Measurements from ENCODE around the gene ADAMTS3. TPM values are rescaled to one million over a fixed set of nuclear protein-coding genes. Genes with fewer than 3 reads are reported as not detected.

ADAMTS3 gene
- total RNA-seq, 4 donors from 2014 or later, result 0.54 to 1.7 TPM; not detected in 2

DNA sequence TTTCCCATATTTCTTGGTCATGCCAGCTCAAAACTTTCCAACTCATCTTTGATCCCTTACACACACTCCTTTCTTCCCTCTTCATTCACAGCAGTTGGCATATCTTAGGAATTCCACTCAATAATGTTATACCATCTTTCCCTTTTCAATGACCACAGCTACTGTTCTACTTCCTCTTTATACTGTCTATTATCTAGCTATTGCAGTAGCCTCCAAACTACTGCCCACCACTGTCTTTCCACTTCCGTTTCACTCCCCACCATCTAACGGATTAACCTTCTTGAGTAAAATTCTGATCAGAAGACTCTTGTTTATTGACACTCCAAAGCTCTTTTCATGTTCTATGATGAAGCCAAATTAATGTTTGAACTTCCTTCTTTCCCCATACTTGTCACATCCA lies 55.8 kb downstream of the ADAMTS3 start:
- Histone ChIP-seq H3K36me3 (no peaks in the 10 kb centered on the region), H3K4me1 (no peaks in the 10 kb centered on the region), H3K4me3 (no peak overlapping the region), H3K27me3 (no peaks in the 10 kb centered on the region), H3K27ac (no peak overlapping the region), H3K9me3 (no peaks in the 10 kb centered on the region)
- no peak for DNase-seq
- no peak for TF ChIP-seq POLR2A (IDR thresholded peaks at IDR 0.05)
- TF ChIP-seq, protein P1, sequence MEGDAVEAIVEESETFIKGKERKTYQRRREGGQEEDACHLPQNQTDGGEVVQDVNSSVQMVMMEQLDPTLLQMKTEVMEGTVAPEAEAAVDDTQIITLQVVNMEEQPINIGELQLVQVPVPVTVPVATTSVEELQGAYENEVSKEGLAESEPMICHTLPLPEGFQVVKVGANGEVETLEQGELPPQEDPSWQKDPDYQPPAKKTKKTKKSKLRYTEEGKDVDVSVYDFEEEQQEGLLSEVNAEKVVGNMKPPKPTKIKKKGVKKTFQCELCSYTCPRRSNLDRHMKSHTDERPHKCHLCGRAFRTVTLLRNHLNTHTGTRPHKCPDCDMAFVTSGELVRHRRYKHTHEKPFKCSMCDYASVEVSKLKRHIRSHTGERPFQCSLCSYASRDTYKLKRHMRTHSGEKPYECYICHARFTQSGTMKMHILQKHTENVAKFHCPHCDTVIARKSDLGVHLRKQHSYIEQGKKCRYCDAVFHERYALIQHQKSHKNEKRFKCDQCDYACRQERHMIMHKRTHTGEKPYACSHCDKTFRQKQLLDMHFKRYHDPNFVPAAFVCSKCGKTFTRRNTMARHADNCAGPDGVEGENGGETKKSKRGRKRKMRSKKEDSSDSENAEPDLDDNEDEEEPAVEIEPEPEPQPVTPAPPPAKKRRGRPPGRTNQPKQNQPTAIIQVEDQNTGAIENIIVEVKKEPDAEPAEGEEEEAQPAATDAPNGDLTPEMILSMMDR (IDR thresholded peaks at IDR 0.05), result no peak

DNA sequence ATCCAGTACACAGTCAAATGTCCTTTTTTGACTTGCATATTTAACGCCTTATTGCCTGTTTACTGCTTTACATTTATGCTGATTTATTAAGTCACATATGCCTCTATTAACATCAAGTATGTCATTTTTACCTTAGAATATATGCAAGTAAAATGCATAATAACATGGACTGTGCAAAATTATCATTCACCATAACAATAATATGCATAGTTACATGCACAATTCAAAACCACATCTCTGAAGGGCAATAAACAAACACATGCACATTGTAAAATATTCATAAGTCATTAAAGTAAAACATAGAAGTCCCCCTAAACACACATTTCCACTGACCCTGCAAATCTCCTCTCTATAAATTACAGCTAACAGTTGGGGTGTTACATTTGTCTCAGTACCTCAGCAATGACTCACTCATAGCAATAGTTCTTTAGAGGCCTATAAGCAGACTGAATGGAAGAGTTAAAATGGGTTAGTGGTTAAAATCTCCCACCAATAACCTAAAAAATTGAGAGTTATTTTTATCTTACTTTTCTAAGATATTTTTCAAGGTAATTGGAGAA lies 61.1 kb downstream of the ADAMTS3 start:
- H3K36me3 ChIP-seq, result no peaks in the 10 kb centered on the region
- H3K4me1 ChIP-seq, result no peaks in the 10 kb centered on the region
- TF ChIP-seq POLR2A (IDR thresholded peaks at IDR 0.05), result no peak
- no peak for DNase-seq
- no peaks in the 10 kb centered on the region for H3K27me3 ChIP-seq
- H3K4me3 ChIP-seq, result no peak overlapping the region
- no peaks in the 10 kb centered on the region for H3K9me3 ChIP-seq
- no peak overlapping the region for H3K27ac ChIP-seq

DNA sequence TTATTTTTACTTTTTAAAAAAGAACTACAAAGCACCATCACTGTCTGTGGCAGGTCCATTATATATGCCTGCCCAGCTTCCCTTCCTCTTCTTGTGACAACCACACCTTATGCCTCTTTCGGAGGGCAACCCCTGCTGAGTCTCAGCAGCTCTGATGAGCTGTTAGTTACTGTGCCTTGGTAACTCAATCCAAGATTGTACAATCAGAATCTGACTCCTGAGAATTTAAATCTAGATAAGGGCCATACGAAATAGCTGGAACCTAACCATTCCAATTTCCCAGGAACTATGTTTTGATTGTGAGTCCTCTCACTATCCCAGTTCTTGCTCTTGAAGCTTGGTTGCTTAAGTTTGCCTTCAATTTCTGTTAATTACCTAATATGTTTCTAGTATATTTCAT lies 61.9 kb downstream of the ADAMTS3 start:
- Histone ChIP-seq H3K4me1 (no peaks in the 10 kb centered on the region), H3K27ac (no peak overlapping the region), H3K36me3 (no peaks in the 10 kb centered on the region), H3K27me3 (no peaks in the 10 kb centered on the region), H3K4me3 (no peak overlapping the region), H3K9me3 (no peaks in the 10 kb centered on the region)
- TF ChIP-seq POLR2A (IDR thresholded peaks at IDR 0.05), result no peak
- TF ChIP-seq, protein P1 (IDR thresholded peaks at IDR 0.05), result no peak
- DNase-seq, result no peak

DNA sequence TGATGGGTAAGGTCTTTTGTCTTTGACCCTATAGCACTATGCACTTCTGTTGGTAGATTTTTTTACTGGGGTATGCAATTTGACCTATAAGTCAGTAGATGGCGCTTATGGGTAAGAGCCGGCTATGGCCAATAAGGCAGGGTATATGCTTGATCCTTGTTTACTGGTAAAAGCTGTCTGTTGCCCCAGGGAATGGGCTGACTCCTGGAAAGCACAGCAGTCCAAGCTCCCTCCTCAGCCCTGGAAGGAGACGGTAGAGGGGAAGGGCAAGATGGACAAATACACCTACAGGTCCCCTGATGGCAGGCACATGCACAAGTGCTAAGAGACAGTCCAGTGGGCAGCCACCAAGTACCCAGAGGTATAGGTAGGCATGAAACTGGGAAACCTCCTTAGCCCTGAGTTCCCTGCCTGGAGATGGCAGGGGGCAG lies 63.7 kb downstream of the ADAMTS3 start:
- Histone ChIP-seq H3K27me3 (no peaks in the 10 kb centered on the region), H3K4me1 (no peaks in the 10 kb centered on the region), H3K27ac (no peak overlapping the region), H3K4me3 (no peak overlapping the region), H3K36me3 (no peaks in the 10 kb centered on the region), H3K9me3 (peaks cover 0 to 2% (median 0%) of the 10 kb centered on the region in 4 donors)
- TF ChIP-seq POLR2A (IDR thresholded peaks at IDR 0.05), result no peak
- TF ChIP-seq, protein P1 (IDR thresholded peaks at IDR 0.05), result peak in 4 of 6 experiments; percentile 33 to 48 (median 40)
- DNase-seq, result no peak

DNA sequence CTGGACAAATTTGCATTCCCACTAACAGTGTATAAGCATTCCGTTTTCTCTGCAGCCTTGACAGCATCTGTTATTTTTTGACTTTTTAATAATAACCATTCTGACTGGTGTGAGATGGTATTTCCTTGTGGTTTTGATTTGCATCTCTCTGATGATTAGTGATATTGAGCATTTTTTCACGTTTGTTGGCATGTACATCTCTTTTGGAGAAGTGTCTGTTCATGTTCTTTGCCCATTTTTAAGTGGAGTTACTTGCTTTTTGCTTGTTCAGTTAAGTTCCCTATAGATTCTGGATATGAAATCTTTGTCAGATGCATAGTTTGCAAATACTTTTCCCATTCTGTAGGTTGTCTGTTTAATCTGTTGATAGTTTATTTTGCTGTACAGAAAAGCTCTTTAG lies 68.8 kb downstream of the ADAMTS3 start:
- TF ChIP-seq, protein P1 (IDR thresholded peaks at IDR 0.05), result no peak
- no peak for TF ChIP-seq POLR2A (IDR thresholded peaks at IDR 0.05)
- no peak overlapping the region for H3K4me3 ChIP-seq
- no peak for DNase-seq
- peaks cover 0 to 2% (median 0%) of the 10 kb centered on the region in 4 donors for H3K9me3 ChIP-seq
- no peaks in the 10 kb centered on the region for H3K27me3 ChIP-seq
- H3K36me3 ChIP-seq, result no peaks in the 10 kb centered on the region
- no peaks in the 10 kb centered on the region for H3K4me1 ChIP-seq
- H3K27ac ChIP-seq, result no peak overlapping the region

DNA sequence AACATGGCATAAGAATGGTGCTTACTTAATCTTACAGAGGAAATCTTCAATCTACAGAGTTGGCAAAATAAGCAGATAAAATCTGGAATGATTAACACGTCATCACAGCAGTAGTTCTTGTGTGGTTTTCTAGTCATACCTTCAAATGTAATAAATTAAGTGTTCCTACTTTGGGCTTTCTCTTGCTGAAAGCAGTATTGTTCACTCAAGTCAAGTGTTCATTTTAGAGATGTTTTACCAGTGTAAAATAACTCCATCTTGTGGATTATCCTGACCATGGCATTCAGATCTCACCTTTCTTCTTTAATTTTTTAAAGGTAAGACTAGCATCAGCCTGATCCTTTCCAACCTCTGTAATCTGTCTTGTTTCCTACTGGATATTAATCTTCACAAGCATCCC lies 72.9 kb downstream of the ADAMTS3 start:
- Histone ChIP-seq H3K27ac (no peak overlapping the region), H3K4me3 (no peak overlapping the region), H3K36me3 (no peaks in the 10 kb centered on the region), H3K4me1 (no peaks in the 10 kb centered on the region), H3K9me3 (peaks cover 0 to 2% (median 0%) of the 10 kb centered on the region in 4 donors), H3K27me3 (no peaks in the 10 kb centered on the region)
- DNase-seq, result no peak
- TF ChIP-seq POLR2A (IDR thresholded peaks at IDR 0.05), result no peak
- TF ChIP-seq, protein P1 (IDR thresholded peaks at IDR 0.05), result no peak
